ENCODE results near the gene ROBO1. TPM values are rescaled to one million over a fixed set of nuclear protein-coding genes. Genes with fewer than 3 reads are reported as not detected.

The ROBO1 gene
- total RNA-seq, 1 donor from 2014 or later: 43.7 TPM

DNA sequence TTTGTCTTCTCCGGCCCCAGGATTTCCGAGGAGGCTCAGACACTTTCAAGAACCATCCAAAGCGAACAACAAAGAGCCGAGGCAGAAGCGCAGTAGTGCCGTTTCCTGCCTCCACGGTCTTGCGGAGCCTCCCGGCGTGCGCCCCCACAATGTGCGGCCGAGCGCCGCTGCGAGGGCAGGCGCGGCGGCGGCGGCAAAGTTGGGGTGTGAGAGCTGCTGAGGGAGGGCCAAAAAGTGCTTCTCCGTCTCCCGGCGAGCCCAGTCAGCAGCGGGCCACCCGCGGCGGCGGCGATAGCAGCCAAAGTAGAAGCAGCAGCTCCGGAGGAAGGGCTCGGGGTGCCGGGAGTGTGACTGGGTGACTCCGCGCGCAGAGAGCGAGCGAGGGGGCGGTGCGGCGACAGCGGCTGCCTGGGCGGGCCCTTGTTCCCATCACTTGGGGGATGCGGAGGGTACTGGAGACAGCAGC, 749.1 kb downstream of the ROBO1 start:
- no peaks in the 10 kb centered on the region for H3K27me3 Mint-ChIP-seq (ENCODE audit: low read depth)
- DNase-seq (ENCODE audit: low spot score): peak; percentile 90
- no peaks in the 10 kb centered on the region for H3K36me3 Mint-ChIP-seq (ENCODE audit: low read depth)
- no peak overlapping the region for H3K4me3 Mint-ChIP-seq (ENCODE audit: unreplicated experiment)
- H3K27ac Mint-ChIP-seq (ENCODE audit: unreplicated experiment): no peak overlapping the region
- TF ChIP-seq, protein P1, sequence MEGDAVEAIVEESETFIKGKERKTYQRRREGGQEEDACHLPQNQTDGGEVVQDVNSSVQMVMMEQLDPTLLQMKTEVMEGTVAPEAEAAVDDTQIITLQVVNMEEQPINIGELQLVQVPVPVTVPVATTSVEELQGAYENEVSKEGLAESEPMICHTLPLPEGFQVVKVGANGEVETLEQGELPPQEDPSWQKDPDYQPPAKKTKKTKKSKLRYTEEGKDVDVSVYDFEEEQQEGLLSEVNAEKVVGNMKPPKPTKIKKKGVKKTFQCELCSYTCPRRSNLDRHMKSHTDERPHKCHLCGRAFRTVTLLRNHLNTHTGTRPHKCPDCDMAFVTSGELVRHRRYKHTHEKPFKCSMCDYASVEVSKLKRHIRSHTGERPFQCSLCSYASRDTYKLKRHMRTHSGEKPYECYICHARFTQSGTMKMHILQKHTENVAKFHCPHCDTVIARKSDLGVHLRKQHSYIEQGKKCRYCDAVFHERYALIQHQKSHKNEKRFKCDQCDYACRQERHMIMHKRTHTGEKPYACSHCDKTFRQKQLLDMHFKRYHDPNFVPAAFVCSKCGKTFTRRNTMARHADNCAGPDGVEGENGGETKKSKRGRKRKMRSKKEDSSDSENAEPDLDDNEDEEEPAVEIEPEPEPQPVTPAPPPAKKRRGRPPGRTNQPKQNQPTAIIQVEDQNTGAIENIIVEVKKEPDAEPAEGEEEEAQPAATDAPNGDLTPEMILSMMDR (IDR thresholded peaks at IDR 0.05): peak; percentile 54
- H3K9me3 Mint-ChIP-seq (ENCODE audit: low read depth): no peaks in the 10 kb centered on the region
- H3K4me1 Mint-ChIP-seq (ENCODE audit: low read depth): peaks cover 11% of the 10 kb centered on the region

DNA sequence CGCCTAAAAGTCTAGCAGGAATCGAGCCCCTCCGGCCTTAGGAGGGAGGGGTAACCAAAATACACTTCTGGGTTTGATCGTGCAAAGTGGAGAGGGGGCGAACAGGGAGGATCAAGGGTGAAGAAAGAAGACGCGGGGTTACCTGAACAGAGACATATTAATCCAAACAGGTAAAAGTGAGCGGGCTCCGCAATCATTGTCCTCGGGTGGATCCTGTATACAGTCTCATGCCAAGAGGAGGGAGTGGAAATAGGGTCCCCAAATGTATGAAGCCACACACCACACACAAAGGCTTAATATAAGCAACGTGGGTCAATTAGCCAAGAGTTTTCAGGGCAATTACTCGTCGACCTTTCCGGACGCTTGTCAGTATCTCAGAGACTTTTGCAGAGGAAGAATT, 749.5 kb downstream of the ROBO1 start:
- Mint-ChIP-seq H3K4me3 (ENCODE audit: unreplicated experiment) (no peak overlapping the region), H3K36me3 (ENCODE audit: low read depth) (no peaks in the 10 kb centered on the region), H3K9me3 (ENCODE audit: low read depth) (no peaks in the 10 kb centered on the region), H3K27ac (ENCODE audit: unreplicated experiment) (no peak overlapping the region), H3K27me3 (ENCODE audit: low read depth) (no peaks in the 10 kb centered on the region), H3K4me1 (ENCODE audit: low read depth) (peaks cover 15% of the 10 kb centered on the region)
- TF ChIP-seq, protein P1 (IDR thresholded peaks at IDR 0.05): no peak
- no peak for DNase-seq (ENCODE audit: low spot score)

DNA sequence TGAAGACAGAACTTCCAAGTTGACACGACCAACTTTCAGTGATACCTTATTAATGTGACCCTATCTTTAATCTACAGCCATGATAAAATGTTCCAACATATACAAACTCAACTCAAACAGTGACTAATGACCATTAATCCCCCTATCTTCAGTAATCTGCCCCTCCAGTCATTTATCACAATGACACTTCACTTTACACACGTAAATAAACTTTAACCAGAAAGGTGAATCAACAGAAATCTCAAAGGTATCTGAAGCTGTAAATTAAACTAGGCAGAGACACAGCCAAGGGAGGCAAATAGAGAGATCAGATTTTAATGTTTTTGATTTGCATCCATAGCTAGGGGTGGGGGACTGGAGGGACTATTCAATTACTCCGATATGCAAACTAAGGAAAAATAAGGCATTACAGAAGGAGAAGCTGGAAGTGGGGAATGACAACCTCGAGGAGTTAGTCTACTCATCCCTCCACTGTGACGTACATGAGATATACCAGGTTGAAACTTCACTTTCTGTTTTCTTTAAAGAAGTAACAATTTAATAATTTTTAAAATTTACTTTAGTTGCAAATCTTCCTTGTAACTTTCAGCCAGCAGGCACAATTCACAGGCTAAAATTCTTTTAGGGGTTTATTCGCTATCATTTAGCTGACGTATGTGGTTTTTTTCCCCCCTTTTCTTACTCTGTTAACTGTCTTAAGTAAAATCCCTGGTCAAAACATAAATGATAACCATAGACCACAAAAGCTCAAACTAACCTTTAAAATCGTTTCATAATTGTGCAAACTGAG, 751.0 kb downstream of the ROBO1 start:
- peaks cover 30% of the 10 kb centered on the region for H3K4me1 Mint-ChIP-seq (ENCODE audit: low read depth)
- DNase-seq (ENCODE audit: low spot score): no peak

DNA sequence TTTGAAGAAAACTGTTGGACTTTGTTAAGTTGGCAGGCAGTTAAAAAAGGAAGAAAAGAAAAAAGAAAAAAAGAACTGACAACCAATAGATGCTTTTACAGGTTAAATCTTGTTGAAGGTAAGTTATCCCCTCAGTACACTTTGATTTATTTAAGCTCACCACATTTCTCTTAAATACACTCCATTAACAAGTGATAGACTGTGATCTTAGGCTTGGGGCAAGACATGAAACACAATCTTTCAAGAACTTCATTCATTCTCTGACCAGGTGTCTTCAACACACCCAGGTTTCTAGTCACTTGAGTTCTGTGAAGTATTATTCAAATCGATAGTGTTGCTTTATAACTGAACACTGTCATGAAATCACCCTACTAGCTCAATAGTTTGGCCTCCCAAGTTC, 751.9 kb downstream of the ROBO1 start:
- DNase-seq (ENCODE audit: low spot score): no peak

More for the DNA sequence above, 751.0 kb downstream of the ROBO1 start:
- H3K4me3 Mint-ChIP-seq (ENCODE audit: unreplicated experiment): no peak overlapping the region
- no peaks in the 10 kb centered on the region for H3K36me3 Mint-ChIP-seq (ENCODE audit: low read depth)
- TF ChIP-seq, protein P1 (IDR thresholded peaks at IDR 0.05): no peak
- no peaks in the 10 kb centered on the region for H3K9me3 Mint-ChIP-seq (ENCODE audit: low read depth)
- no peaks in the 10 kb centered on the region for H3K27me3 Mint-ChIP-seq (ENCODE audit: low read depth)
- H3K27ac Mint-ChIP-seq (ENCODE audit: unreplicated experiment): no peak overlapping the region

DNA sequence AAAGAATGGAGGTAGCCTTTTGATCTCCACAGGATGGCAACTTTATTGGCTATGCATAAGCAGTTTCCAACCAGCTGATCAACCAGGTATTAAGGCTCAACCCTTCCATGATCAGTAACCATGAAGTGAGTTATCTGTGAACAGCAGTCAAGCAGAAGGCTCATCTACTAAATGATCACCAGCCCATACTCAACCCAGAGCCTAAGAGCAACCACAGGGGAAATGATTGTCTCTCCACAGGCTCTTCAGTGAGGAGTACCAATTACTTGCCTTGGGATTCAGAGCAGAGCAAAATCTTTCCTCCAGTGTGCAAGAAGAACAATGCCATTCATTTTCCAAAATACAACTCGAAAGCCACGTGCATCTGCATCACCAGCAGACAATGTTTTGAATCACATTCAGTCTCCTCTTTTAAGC, 754.8 kb downstream of the ROBO1 start:
- DNase-seq (ENCODE audit: low spot score): no peak
- H3K4me3 Mint-ChIP-seq (ENCODE audit: unreplicated experiment): no peak overlapping the region
- no peaks in the 10 kb centered on the region for H3K36me3 Mint-ChIP-seq (ENCODE audit: low read depth)
- TF ChIP-seq, protein P1 (IDR thresholded peaks at IDR 0.05): no peak
- H3K27me3 Mint-ChIP-seq (ENCODE audit: low read depth): no peaks in the 10 kb centered on the region
- peak overlapping the region; percentile 82 for H3K27ac Mint-ChIP-seq (ENCODE audit: unreplicated experiment)
- no peaks in the 10 kb centered on the region for H3K9me3 Mint-ChIP-seq (ENCODE audit: low read depth)
- peaks cover 27% of the 10 kb centered on the region for H3K4me1 Mint-ChIP-seq (ENCODE audit: low read depth)

More for the DNA sequence above, 751.9 kb downstream of the ROBO1 start:
- Mint-ChIP-seq H3K9me3 (ENCODE audit: low read depth) (no peaks in the 10 kb centered on the region), H3K27ac (ENCODE audit: unreplicated experiment) (no peak overlapping the region), H3K4me1 (ENCODE audit: low read depth) (peaks cover 31% of the 10 kb centered on the region), H3K36me3 (ENCODE audit: low read depth) (no peaks in the 10 kb centered on the region), H3K27me3 (ENCODE audit: low read depth) (no peaks in the 10 kb centered on the region), H3K4me3 (ENCODE audit: unreplicated experiment) (no peak overlapping the region)
- TF ChIP-seq, protein P1 (IDR thresholded peaks at IDR 0.05): no peak
